PFSK-1 (cell line): ENCODE data around the gene CD226.

Experiments used
- POLR2AphosphoS5 ChIP-seq: IDR thresholded peaks from 2 replicates; pipeline ENCODE4 v1.6.1; 2012; ENCODE audit warnings: low read depth, mild to moderate bottlenecking, control low read depth, low read length, moderate library complexity
- SIN3A ChIP-seq: IDR thresholded peaks from 2 replicates; pipeline ENCODE4 v1.6.1; 2012; ENCODE audit warnings: mild to moderate bottlenecking, low read length, moderate library complexity, borderline replicate concordance; ENCODE audit not compliant: insufficient read depth

DNA sequence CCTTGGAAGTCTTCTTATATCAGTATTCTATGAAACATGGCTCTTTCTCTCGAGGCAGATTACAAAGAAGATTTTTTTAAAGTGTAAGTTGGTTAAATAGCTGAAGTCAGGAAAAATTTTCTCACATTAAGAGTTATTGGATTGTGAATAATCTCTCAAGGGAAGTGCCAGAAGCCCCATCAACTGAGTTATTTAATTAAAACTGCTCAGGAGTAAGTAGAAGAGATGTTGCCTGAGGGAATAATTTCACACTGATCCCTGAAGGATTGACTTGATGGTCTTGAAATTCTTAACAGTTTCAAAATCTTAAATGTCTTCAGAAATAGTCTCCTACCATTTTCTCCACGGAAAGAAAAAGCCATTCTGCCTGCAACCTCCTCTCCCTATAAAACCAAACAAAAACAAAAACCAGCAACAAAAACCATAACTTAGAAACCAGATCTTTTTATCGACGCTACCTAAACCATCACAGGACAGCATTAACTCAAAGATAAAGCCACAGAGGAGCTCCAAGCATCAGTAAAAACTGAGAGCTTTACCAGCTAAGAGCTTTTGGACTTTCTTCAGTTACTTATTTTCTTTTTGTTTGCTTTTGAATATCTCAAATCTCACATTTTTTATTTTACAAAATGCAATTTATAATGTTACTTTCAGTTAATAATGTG, 12.9 kb downstream of the CD226 start:
- TF ChIP-seq POLR2AphosphoS5: no peak
- TF ChIP-seq SIN3A: no peak
